ENCODE results near the gene MYPN. TPM values are rescaled to one million over a fixed set of nuclear protein-coding genes. Genes with fewer than 3 reads are reported as not detected.

MYPN gene
- total and polyA plus RNA-seq, 2 experiments from 2014 or later = not detected

DNA sequence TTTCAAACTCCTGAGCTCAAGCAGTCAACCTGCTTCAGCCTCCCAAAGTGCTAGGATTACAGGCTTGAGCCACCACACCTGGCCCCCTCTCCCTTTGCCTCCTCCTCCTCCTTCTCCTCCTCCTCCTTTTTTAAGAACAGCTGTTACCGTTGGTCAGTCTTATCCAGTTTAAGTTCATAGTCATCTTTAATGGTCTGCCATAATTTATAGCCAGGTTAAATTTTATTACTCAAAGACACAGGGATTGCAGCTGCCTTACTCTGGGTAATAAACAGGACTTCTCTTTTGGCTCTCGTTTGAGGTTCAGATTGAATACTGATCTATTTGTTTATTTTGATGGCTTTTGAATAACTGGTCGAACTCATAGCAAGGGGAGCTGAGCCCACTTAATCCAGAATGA, 87.4 kb downstream of the MYPN start:
- peaks cover 8% of the 10 kb centered on the region; the same call in 2 of the 3 replicates for H3K4me1 Mint-ChIP-seq
- no peak overlapping the region for H3K27ac Mint-ChIP-seq
- no peak overlapping the region for H3K4me3 Mint-ChIP-seq
- H3K9me3 Mint-ChIP-seq = 0 out of 3 replicates have a peak, but pooled peaks cover 8% of the 10 kb centered on the region
- H3K27me3 Mint-ChIP-seq (ENCODE audit: insufficient read depth, low read depth, poor library complexity) = peaks cover 1% of the 10 kb centered on the region
- ATAC-seq = no peak
- Histone ChIP-seq H2AFZ (peak overlapping the region; percentile 34; the same call in 1 of the 2 replicates), H3K4me3 (no peak overlapping the region), H3K79me2 (replicated peaks; ENCODE audit: insufficient read depth) (no peaks in the 10 kb centered on the region), H3K4me1 (ENCODE audit: insufficient read depth) (no peaks in the 10 kb centered on the region), H3K9me2 (ENCODE audit: insufficient read depth) (no peaks in the 10 kb centered on the region), H4K20me1 (replicated peaks; ENCODE audit: insufficient read depth) (no peaks in the 10 kb centered on the region), H3F3A (replicated peaks; ENCODE audit: low read depth) (no peaks in the 10 kb centered on the region), H3K27me3 (ENCODE audit: insufficient read depth) (no peaks in the 10 kb centered on the region), H3K4me2 (no peak overlapping the region), H3K27ac (ENCODE audit: low read depth) (no peak overlapping the region), H3K36me3 (ENCODE audit: insufficient read depth) (no peaks in the 10 kb centered on the region)
- no peaks in the 10 kb centered on the region for H3K36me3 Mint-ChIP-seq (ENCODE audit: low read depth)
- TF ChIP-seq ZNF114 (CRISPR knock-in tag; IDR thresholded peaks at IDR 0.05) = no peak
- no peak for TF ChIP-seq ETS1 (IDR thresholded peaks at IDR 0.05)
- no peak for TF ChIP-seq STAT1 (IDR thresholded peaks at IDR 0.05; ENCODE audit: unreplicated experiment)
- TF ChIP-seq NANOG (IDR thresholded peaks at IDR 0.05; ENCODE audit: borderline replicate concordance) = no peak
- TF ChIP-seq, protein P1, sequence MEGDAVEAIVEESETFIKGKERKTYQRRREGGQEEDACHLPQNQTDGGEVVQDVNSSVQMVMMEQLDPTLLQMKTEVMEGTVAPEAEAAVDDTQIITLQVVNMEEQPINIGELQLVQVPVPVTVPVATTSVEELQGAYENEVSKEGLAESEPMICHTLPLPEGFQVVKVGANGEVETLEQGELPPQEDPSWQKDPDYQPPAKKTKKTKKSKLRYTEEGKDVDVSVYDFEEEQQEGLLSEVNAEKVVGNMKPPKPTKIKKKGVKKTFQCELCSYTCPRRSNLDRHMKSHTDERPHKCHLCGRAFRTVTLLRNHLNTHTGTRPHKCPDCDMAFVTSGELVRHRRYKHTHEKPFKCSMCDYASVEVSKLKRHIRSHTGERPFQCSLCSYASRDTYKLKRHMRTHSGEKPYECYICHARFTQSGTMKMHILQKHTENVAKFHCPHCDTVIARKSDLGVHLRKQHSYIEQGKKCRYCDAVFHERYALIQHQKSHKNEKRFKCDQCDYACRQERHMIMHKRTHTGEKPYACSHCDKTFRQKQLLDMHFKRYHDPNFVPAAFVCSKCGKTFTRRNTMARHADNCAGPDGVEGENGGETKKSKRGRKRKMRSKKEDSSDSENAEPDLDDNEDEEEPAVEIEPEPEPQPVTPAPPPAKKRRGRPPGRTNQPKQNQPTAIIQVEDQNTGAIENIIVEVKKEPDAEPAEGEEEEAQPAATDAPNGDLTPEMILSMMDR (conservative IDR thresholded peaks at IDR 0.05; ENCODE audit: low read depth in 2 of 2) = no peak
- TF ChIP-seq, protein P2, sequence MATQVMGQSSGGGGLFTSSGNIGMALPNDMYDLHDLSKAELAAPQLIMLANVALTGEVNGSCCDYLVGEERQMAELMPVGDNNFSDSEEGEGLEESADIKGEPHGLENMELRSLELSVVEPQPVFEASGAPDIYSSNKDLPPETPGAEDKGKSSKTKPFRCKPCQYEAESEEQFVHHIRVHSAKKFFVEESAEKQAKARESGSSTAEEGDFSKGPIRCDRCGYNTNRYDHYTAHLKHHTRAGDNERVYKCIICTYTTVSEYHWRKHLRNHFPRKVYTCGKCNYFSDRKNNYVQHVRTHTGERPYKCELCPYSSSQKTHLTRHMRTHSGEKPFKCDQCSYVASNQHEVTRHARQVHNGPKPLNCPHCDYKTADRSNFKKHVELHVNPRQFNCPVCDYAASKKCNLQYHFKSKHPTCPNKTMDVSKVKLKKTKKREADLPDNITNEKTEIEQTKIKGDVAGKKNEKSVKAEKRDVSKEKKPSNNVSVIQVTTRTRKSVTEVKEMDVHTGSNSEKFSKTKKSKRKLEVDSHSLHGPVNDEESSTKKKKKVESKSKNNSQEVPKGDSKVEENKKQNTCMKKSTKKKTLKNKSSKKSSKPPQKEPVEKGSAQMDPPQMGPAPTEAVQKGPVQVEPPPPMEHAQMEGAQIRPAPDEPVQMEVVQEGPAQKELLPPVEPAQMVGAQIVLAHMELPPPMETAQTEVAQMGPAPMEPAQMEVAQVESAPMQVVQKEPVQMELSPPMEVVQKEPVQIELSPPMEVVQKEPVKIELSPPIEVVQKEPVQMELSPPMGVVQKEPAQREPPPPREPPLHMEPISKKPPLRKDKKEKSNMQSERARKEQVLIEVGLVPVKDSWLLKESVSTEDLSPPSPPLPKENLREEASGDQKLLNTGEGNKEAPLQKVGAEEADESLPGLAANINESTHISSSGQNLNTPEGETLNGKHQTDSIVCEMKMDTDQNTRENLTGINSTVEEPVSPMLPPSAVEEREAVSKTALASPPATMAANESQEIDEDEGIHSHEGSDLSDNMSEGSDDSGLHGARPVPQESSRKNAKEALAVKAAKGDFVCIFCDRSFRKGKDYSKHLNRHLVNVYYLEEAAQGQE (IDR thresholded peaks at IDR 0.05; ENCODE audit: unreplicated experiment) = no peak
- TF ChIP-seq ZNF331 (CRISPR knock-in tag; IDR thresholded peaks at IDR 0.05; ENCODE audit: low read depth) = no peak
- no peak for TF ChIP-seq POLR2AphosphoS5 (IDR thresholded peaks at IDR 0.05; ENCODE audit: low read depth)
- no peak for TF ChIP-seq EZH2phosphoT487 (IDR thresholded peaks at IDR 0.05; ENCODE audit: unreplicated experiment)
- no peak for TF ChIP-seq JUNB (IDR thresholded peaks at IDR 0.05; ENCODE audit: unreplicated experiment)
- TF ChIP-seq CREB1 (CRISPR knock-in tag; IDR thresholded peaks at IDR 0.05; ENCODE audit: low read depth) = no peak
- TF ChIP-seq ZNF462 (CRISPR knock-in tag; IDR thresholded peaks at IDR 0.05) = no peak
- TF ChIP-seq EZH2 (IDR thresholded peaks at IDR 0.05; ENCODE audit: low read depth, unreplicated experiment) = no peak
- no peak for DNase-seq (ENCODE audit: low spot score)
